ENCODE results near the gene BABAM2. TPM values are rescaled to one million over a fixed set of nuclear protein-coding genes. Genes with fewer than 3 reads are reported as not detected.
A peak's percentile ranks its signal among the peaks of the same experiment; 100 is the strongest.

Gene BABAM2
- total RNA-seq, 3 donors from 2014 or later (not counting 1 experiment from before 2014, with no cell fraction given): 54.6 to 66.1 (median 59.5) TPM

DNA sequence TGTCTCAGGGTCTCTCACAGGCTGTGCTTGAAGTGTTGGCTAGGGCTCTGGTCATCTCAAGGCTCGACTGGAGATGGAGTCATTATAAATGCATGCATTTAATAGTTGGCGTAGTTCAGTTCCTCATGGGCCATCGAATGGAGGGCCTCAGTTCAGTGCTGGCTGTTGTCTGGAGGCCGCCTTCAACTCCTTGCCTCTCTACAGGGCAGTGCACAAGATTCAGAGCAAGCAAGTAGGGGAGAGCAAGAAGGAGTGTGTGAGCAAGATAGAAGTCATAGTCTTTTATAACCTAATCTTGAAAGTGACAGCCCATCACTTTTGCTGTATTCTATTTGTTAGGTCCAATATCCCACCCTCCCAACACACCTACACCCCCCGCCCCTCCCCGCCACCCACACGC lies 137.5 kb downstream of the BABAM2 start:
- intact Hi-C loops (cut with micrococcal nuclease): no loop called here
- Mint-ChIP-seq H3K27me3 (ENCODE audit: low read depth in 2 of 2) (no peaks in the 10 kb centered on the region), H3K4me3 (no peak overlapping the region), H3K27ac (no peak overlapping the region), H3K36me3 (peaks cover 12% of the 10 kb centered on the region), H3K9me3 (no peaks in the 10 kb centered on the region), H3K4me1 (peaks cover 0 to 4% of the 10 kb centered on the region in 2 donors)
- Histone ChIP-seq H3K27me3 (ENCODE audit: control insufficient read depth, insufficient read depth, low read length) (no peaks in the 10 kb centered on the region), H3K27ac (ENCODE audit: low read length) (no peak overlapping the region), H3K4me3 (ENCODE audit: low read length) (no peak overlapping the region), H3K4me1 (ENCODE audit: control insufficient read depth, insufficient read depth, low read length) (no peaks in the 10 kb centered on the region), H3K9me3 (ENCODE audit: control insufficient read depth, insufficient read depth, low read length) (no peaks in the 10 kb centered on the region), H3K36me3 (ENCODE audit: control insufficient read depth, insufficient read depth, low read length) (peaks cover 7% of the 10 kb centered on the region)
- ATAC-seq (peak in 1 of 3 donors; percentile 27), DNase-seq (no peak)
- TF ChIP-seq, protein P1, sequence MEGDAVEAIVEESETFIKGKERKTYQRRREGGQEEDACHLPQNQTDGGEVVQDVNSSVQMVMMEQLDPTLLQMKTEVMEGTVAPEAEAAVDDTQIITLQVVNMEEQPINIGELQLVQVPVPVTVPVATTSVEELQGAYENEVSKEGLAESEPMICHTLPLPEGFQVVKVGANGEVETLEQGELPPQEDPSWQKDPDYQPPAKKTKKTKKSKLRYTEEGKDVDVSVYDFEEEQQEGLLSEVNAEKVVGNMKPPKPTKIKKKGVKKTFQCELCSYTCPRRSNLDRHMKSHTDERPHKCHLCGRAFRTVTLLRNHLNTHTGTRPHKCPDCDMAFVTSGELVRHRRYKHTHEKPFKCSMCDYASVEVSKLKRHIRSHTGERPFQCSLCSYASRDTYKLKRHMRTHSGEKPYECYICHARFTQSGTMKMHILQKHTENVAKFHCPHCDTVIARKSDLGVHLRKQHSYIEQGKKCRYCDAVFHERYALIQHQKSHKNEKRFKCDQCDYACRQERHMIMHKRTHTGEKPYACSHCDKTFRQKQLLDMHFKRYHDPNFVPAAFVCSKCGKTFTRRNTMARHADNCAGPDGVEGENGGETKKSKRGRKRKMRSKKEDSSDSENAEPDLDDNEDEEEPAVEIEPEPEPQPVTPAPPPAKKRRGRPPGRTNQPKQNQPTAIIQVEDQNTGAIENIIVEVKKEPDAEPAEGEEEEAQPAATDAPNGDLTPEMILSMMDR (IDR thresholded peaks at IDR 0.05): no peak
- WGBS (ENCODE audit: insufficient coverage): 94% methylated on average over 4 of the region's 7 CpGs

DNA sequence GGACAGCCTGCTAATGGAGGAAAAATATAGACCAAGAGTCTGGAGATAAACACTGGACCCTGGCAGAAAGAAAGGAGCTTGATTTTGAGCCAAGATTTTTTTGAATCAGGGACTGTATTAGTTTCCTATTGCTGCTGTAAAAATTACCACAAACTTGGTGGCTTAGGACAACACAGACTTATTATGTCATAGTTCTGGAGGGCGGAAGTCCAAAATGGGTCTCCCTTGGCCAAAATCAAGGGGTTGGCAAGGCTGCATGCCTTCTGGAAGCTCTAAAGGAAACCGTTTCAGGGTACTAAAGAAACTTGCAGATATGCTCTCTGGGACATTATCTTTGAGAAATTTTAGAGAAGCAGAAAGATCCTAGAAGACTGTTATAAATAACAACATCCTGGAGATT lies 140.1 kb downstream of the BABAM2 start:
- intact Hi-C loops (cut with micrococcal nuclease): no loop called here
- Histone ChIP-seq H3K27me3 (ENCODE audit: control insufficient read depth, insufficient read depth, low read length) (no peaks in the 10 kb centered on the region), H3K27ac (ENCODE audit: low read length) (no peak overlapping the region), H3K36me3 (ENCODE audit: control insufficient read depth, insufficient read depth, low read length) (peaks cover 4% of the 10 kb centered on the region), H3K9me3 (ENCODE audit: control insufficient read depth, insufficient read depth, low read length) (no peaks in the 10 kb centered on the region), H3K4me3 (ENCODE audit: low read length) (no peak overlapping the region), H3K4me1 (ENCODE audit: control insufficient read depth, insufficient read depth, low read length) (no peaks in the 10 kb centered on the region)
- Mint-ChIP-seq H3K36me3 (peaks cover 7% of the 10 kb centered on the region), H3K4me3 (no peak overlapping the region), H3K27me3 (ENCODE audit: low read depth in 2 of 2) (no peaks in the 10 kb centered on the region), H3K27ac (no peak overlapping the region), H3K4me1 (peaks cover 0 to 4% of the 10 kb centered on the region in 2 donors), H3K9me3 (no peaks in the 10 kb centered on the region)
- DNase-seq (no peak), ATAC-seq (no peak)
- TF ChIP-seq, protein P1 (IDR thresholded peaks at IDR 0.05): no peak
- 88% methylated on average over 2 of the region's 2 CpGs for WGBS (ENCODE audit: insufficient coverage)

DNA sequence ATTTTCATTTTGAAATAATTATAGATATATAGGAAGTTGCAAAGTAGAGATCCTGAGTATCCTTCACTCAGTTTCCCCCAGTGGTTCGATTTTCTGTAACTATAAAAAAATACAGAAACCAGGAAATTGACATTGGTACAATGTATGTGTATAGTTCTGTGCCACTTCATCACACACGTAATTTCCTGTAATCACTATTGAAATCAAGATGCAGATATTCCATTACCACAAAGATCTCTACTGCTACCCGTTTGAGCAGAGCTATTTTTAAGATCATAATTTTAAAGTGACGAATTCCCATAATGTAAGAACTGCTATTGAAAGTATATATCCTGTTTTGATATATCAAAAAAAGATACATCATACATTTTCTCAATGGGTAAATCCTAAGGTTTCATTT lies 142.3 kb downstream of the BABAM2 start:
- Histone ChIP-seq H3K4me1 (ENCODE audit: control insufficient read depth, insufficient read depth, low read length) (no peaks in the 10 kb centered on the region), H3K27ac (ENCODE audit: low read length) (no peak overlapping the region), H3K36me3 (ENCODE audit: control insufficient read depth, insufficient read depth, low read length) (no peaks in the 10 kb centered on the region), H3K27me3 (ENCODE audit: control insufficient read depth, insufficient read depth, low read length) (no peaks in the 10 kb centered on the region), H3K4me3 (ENCODE audit: low read length) (no peak overlapping the region), H3K9me3 (ENCODE audit: control insufficient read depth, insufficient read depth, low read length) (no peaks in the 10 kb centered on the region)
- Mint-ChIP-seq H3K27me3 (ENCODE audit: low read depth in 2 of 2) (no peaks in the 10 kb centered on the region), H3K27ac (no peak overlapping the region), H3K4me1 (no peaks in the 10 kb centered on the region), H3K4me3 (no peak overlapping the region), H3K36me3 (no peaks in the 10 kb centered on the region), H3K9me3 (no peaks in the 10 kb centered on the region)
- TF ChIP-seq, protein P1 (IDR thresholded peaks at IDR 0.05): no peak
- DNase-seq: no peak
- intact Hi-C loops (cut with micrococcal nuclease): no loop called here
- no CpG with 5 or more reads among the region's 4 CpGs for WGBS (ENCODE audit: insufficient coverage)
- ATAC-seq: no peak

DNA sequence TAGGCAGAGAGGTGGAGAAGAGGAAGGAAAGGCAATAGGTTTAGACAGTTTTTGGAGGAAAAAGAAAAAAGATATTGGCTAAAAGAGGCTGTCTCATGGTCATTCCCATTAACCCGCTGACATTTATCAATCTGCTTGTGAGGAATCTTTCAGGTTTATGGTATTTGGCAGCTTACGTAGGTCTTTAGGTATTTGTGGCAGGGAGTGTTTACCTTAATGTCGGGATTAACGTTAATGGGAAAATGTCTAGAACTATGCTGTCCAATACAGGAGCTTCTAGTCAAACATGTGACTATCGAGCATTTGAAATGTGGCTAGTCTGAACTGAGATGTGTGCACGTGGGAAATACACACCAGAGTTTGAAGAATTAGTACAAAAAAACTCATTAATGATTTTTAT lies 144.2 kb downstream of the BABAM2 start:
- no peaks in the 10 kb centered on the region for H3K36me3 ChIP-seq (ENCODE audit: control insufficient read depth, insufficient read depth, low read length)
- H3K9me3 Mint-ChIP-seq: no peaks in the 10 kb centered on the region
- no peaks in the 10 kb centered on the region for H3K4me1 ChIP-seq (ENCODE audit: control insufficient read depth, insufficient read depth, low read length)
- 100% methylated on average over 6 of the region's 6 CpGs for WGBS (ENCODE audit: insufficient coverage)
- no peaks in the 10 kb centered on the region for H3K27me3 Mint-ChIP-seq (ENCODE audit: low read depth in 2 of 2)
- no peak overlapping the region for H3K27ac Mint-ChIP-seq
- no peak overlapping the region for H3K4me3 ChIP-seq (ENCODE audit: low read length)
- no peak for ATAC-seq
- H3K4me1 Mint-ChIP-seq: no peaks in the 10 kb centered on the region
- intact Hi-C loops (cut with micrococcal nuclease): no loop called here
- H3K36me3 Mint-ChIP-seq: no peaks in the 10 kb centered on the region
- H3K9me3 ChIP-seq (ENCODE audit: control insufficient read depth, insufficient read depth, low read length): no peaks in the 10 kb centered on the region
- H3K27me3 ChIP-seq (ENCODE audit: control insufficient read depth, insufficient read depth, low read length): no peaks in the 10 kb centered on the region
- no peak overlapping the region for H3K27ac ChIP-seq (ENCODE audit: low read length)
- DNase-seq: no peak
- H3K4me3 Mint-ChIP-seq: no peak overlapping the region
- TF ChIP-seq, protein P1 (IDR thresholded peaks at IDR 0.05): no peak
